HepG2 (cell line): ENCODE results near the gene PLIN3. TPM values are rescaled to one million over a fixed set of nuclear protein-coding genes. Genes with fewer than 3 reads are reported as not detected.

Experiments used
- CBX2 ChIP-seq, 2 experiments: fragments of 200-600 bp in 1 of 2; sonication (generic); formaldehyde crosslinking in 1 of 2; IDR thresholded peaks; 2 replicates each; pipeline versions ENCODE4 v1.7.0 to v1.8.1; 2018 to 2022; ENCODE audit warnings: low read depth in 2 of 2, low read length in 1 of 2, mild to moderate bottlenecking in 1 of 2, missing genetic modification reagents in 1 of 2
- CERS6 ChIP-seq: sonication (generic); formaldehyde crosslinking; IDR thresholded peaks from 2 replicates; pipeline ENCODE4 v1.5.0; 2020; ENCODE audit warnings: missing genetic modification reagents
- DR1 ChIP-seq: sonication (generic); formaldehyde crosslinking; IDR thresholded peaks from 2 replicates; pipeline ENCODE4 v1.8.0; 2021; ENCODE audit warnings: mild to moderate bottlenecking, missing genetic modification reagents, inconsistent platforms
- ELF1 ChIP-seq: sonication (generic); formaldehyde crosslinking; IDR thresholded peaks from 2 replicates; pipeline ENCODE4 v1.4.0; 2020; ENCODE audit warnings: missing genetic modification reagents
- EP300 ChIP-seq, 3 experiments: sonication (generic) in 1 of 3; formaldehyde crosslinking in 1 of 3; IDR thresholded peaks; 2 replicates each; pipeline versions ENCODE4 v1.5.1 to v1.6.1; 2011 to 2020; ENCODE audit warnings: low read depth in 2 of 3, low read length in 2 of 3, borderline replicate concordance in 1 of 3, improper control_type of control experiment in 1 of 3, mild to moderate bottlenecking in 1 of 3, missing genetic modification reagents in 1 of 3, moderate library complexity in 1 of 3
- FOXA3 ChIP-seq: IDR thresholded peaks from 2 replicates; pipeline ENCODE4 v1.6.1; 2016; ENCODE audit warnings: missing genetic modification reagents, missing compliant biosample characterization
- HMGXB4 ChIP-seq, 2 experiments: sonication (generic) in 1 of 2; formaldehyde crosslinking in 1 of 2; IDR thresholded peaks; 2 replicates each; pipeline versions ENCODE4 v1.4.0 to v1.6.1; 2018 to 2020; ENCODE audit warnings: missing genetic modification reagents in 2 of 2, borderline replicate concordance in 1 of 2, low read depth in 1 of 2, mild to moderate bottlenecking in 1 of 2, missing biosample characterization in 1 of 2
- MZF1 ChIP-seq: sonication (generic); formaldehyde crosslinking; IDR thresholded peaks from 2 replicates; pipeline ENCODE4 v1.8.1; 2023; ENCODE audit warnings: mild to moderate bottlenecking, missing genetic modification reagents, borderline replicate concordance
- NR2C2 ChIP-seq: sonication (generic); formaldehyde crosslinking; IDR thresholded peaks from 2 replicates; pipeline ENCODE4 v1.4.0; 2020; ENCODE audit warnings: missing genetic modification reagents, mild to moderate bottlenecking, moderate library complexity, borderline replicate concordance
- POLR2G ChIP-seq: fragments of 200-400 bp; formaldehyde crosslinking; IDR thresholded peaks from 2 replicates; pipeline ENCODE4 v1.6.1; 2018; ENCODE audit warnings: mild to moderate bottlenecking, low read depth, low read length, moderate library complexity
- RBM22 ChIP-seq: fragments of 200-400 bp; formaldehyde crosslinking; optimal IDR thresholded peaks from 2 replicates; pipeline ENCODE3; 2017; ENCODE audit warnings: mild to moderate bottlenecking, low read length, moderate library complexity
- TEAD2 ChIP-seq: sonication (generic); formaldehyde crosslinking; IDR thresholded peaks from 2 replicates; pipeline ENCODE4 v1.9.0; 2021; ENCODE audit warnings: missing genetic modification reagents
- ZEB1 ChIP-seq: IDR thresholded peaks from 2 replicates; pipeline ENCODE4 v1.6.1; 2012; ENCODE audit warnings: mild to moderate bottlenecking, low read depth, inconsistent platforms; ENCODE audit not compliant: insufficient replicate concordance
- ZFP36L2 ChIP-seq: sonication (generic); formaldehyde crosslinking; IDR thresholded peaks from 2 replicates; pipeline ENCODE4 v1.4.0; 2020; ENCODE audit warnings: missing genetic modification reagents
- ZMYM4 ChIP-seq: sonication (generic); formaldehyde crosslinking; IDR thresholded peaks from 2 replicates; pipeline ENCODE4 v1.8.1; 2023; ENCODE audit warnings: mild to moderate bottlenecking, missing genetic modification reagents
- ZNF101 ChIP-seq: sonication (generic); formaldehyde crosslinking; IDR thresholded peaks from 2 replicates; pipeline ENCODE4 v1.4.0; 2020; ENCODE audit warnings: mild to moderate bottlenecking, low read depth, missing genetic modification reagents, borderline replicate concordance
- ZNF253 ChIP-seq: sonication (generic); formaldehyde crosslinking; IDR thresholded peaks from 2 replicates; pipeline ENCODE4 v1.8.0; 2022; ENCODE audit warnings: mild to moderate bottlenecking, missing genetic modification reagents, borderline replicate concordance
- ZNF570 ChIP-seq: sonication (generic); formaldehyde crosslinking; IDR thresholded peaks from 2 replicates; pipeline ENCODE4 v1.4.0; 2020; ENCODE audit warnings: mild to moderate bottlenecking, missing genetic modification reagents, borderline replicate concordance
- ZNF580 ChIP-seq: IDR thresholded peaks from 2 replicates; pipeline ENCODE4 v1.6.1; 2016; ENCODE audit warnings: low read depth, borderline replicate concordance
- polyA plus RNA-seq, 8 experiments: library from polyadenylated mRNA; depleted of rRNA in 3 of 8; stranded (reverse) in 7 of 8; unstranded in 1 of 8; fragments of >200 nt; fragmentation: Illumina TruSeq in 4 of 8; extraction: Trizol in 4 of 8; gene quantifications; 2 replicates each; pipeline versions ENCODE4 v1.2.1 to v1.2.3, GENCODE V29; 2011 to 2016; ENCODE audit warnings: low read depth in 4 of 8, missing spikeins in 1 of 8, mixed read lengths in 1 of 8; ENCODE audit not compliant: insufficient read depth in 1 of 8
- total RNA-seq, 5 experiments: library from RNA; depleted of rRNA; stranded (reverse); fragments of >200 nt; fragmentation: Illumina TruSeq; extraction: Trizol; gene quantifications; 2 replicates each; pipeline ENCODE4 v1.2.3, GENCODE V29; 2016; ENCODE audit warnings: low read depth in 1 of 5
- TF ChIP-seq, protein P1 (sequence below): sonication (generic); formaldehyde crosslinking; IDR thresholded peaks from 2 replicates; pipeline ENCODE4 v1.4.0; 2020; ENCODE audit warnings: mild to moderate bottlenecking, missing genetic modification reagents

The PLIN3 gene
- total and polyA plus RNA-seq, 2 of the 13 experiments (the other 11 are each of a cell fraction or from before 2014, with no cell fraction given), result 49.3 to 57.9 TPM

DNA sequence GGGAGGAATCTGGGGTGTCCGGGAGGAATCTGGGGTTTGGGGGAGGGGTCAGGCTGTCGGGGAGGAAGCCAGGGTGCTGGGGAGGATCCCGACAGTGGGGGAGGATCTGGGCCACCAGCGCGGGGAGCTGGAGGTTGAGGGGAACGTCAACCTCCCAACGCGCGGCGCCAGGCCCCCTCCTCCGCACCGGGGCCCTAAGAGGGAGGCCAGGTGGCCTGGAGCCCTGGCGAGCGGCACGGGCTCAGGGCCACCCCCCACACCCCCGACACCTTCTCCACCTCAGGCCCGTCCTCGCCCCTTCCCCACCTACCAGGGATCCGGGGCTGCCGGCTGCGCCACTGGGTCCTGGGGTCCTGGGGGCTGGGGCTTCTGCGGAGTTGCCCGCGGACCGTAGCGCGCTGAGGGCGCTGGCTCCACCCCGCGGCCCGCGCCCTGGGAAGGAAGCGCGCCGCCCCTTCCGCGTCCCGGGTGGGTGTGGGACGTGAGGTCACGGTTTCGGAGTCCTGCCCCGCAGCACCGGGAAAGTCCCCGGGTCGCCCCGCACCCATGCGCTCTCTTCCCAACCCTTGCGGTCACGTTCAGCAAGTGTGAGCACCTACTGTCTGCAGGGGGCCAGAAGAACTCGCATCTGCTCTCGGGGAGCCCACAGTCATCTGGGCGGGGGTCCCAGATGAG is 36.0 kb downstream of the PLIN3 start, which contains the start of gene TICAM1 (continued):
- TF ChIP-seq, protein P1, sequence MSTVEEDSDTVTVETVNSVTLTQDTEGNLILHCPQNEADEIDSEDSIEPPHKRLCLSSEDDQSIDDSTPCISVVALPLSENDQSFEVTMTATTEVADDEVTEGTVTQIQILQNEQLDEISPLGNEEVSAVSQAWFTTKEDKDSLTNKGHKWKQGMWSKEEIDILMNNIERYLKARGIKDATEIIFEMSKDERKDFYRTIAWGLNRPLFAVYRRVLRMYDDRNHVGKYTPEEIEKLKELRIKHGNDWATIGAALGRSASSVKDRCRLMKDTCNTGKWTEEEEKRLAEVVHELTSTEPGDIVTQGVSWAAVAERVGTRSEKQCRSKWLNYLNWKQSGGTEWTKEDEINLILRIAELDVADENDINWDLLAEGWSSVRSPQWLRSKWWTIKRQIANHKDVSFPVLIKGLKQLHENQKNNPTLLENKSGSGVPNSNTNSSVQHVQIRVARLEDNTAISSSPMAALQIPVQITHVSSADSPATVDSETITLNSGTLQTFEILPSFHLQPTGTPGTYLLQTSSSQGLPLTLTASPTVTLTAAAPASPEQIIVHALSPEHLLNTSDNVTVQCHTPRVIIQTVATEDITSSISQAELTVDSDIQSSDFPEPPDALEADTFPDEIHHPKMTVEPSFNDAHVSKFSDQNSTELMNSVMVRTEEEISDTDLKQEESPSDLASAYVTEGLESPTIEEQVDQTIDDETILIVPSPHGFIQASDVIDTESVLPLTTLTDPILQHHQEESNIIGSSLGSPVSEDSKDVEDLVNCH (CRISPR knock-in tag), result no peak
- TF ChIP-seq ELF1 (CRISPR knock-in tag) (peak; percentile 53; the same call in 1 of the 2 replicates), ZEB1 (no peak), EP300 (IDR thresholded peaks at IDR 0.05; ENCODE audit: low read depth in 2 of 2, low read length in 2 of 2) (no peak), EP300 (CRISPR knock-in tag; IDR thresholded peaks at IDR 0.05; ENCODE audit: borderline replicate concordance) (no peak), ZFP36L2 (CRISPR knock-in tag) (no peak), ZNF253 (CRISPR knock-in tag) (no peak), POLR2G (no peak), FOXA3 (no peak), MZF1 (CRISPR knock-in tag) (no peak), RBM22 (no peak), CBX2 (IDR thresholded peaks at IDR 0.05; ENCODE audit: low read depth, low read length) (no peak), CBX2 (CRISPR knock-in tag; IDR thresholded peaks at IDR 0.05; ENCODE audit: low read depth) (no peak), ZMYM4 (CRISPR knock-in tag) (peak; percentile 53), ZNF101 (CRISPR knock-in tag) (no peak), ZNF570 (no peak), DR1 (CRISPR knock-in tag) (no peak), TEAD2 (no peak), ZNF580 (CRISPR knock-in tag) (no peak), HMGXB4 (CRISPR knock-in tag; IDR thresholded peaks at IDR 0.05; ENCODE audit: borderline replicate concordance in 1 of 2, low read depth in 1 of 2) (peak; percentile 57 to 75), CERS6 (CRISPR knock-in tag) (no peak), NR2C2 (peak; percentile 57)
